Right ventricle myocardium inferior (tissue), 1 donor: ENCODE results near the gene ATP10A. TPM values are rescaled to one million over a fixed set of nuclear protein-coding genes. Genes with fewer than 3 reads are reported as not detected.

ENCODE experiments used
- ATAC-seq: fragments of 200-7000 bp; cut with Tn5 transposase; one replicate; pipeline ENCODE4 v1.9.1; 2020; ENCODE audit warnings: mild to moderate bottlenecking, moderate library complexity
- DNase-seq: peaks from one replicate; pipeline ENCODE4 v3.0.0; 2021; ENCODE audit errors: missing footprints
- intact Hi-C: fragments of 100-400 bp; cut with DNase I; formaldehyde crosslinking; loops from one replicate; pipeline ENCODE4 v1.11.0; 2022
- total RNA-seq: library from RNA; stranded (reverse); fragmentation: NEBNext Ultra II Directional; extraction: Animal tissue kit (Norgen Biotek cat#: 25700); gene quantifications from one replicate; pipeline ENCODE4 v1.2.1, GENCODE V29; 2021
- donor health status: DM: no; HTN: yes; CAD: no; lungs with severe emphysema.

Gene ATP10A
- total RNA-seq, 1 donor from 2014 or later = 1.7 TPM

DNA sequence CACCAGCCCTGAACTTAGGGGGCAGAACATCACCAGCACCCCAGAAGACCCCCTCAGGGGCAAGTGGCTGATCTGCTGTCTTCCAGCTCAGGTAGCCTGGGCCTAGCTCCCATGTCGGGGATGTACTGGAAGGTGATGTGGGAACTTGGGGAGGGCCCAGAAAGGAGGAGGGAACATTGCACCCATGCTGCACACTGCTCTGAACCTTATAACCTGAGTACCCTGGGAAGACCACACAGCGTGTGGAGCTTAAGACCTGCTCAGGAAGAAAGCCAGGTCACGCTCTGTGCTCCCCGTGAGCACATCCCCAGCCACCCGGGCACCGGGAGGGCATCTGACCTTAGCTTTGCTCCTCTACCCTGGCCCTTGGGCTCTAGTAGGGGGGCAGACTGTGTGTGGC, 159.4 kb downstream of the ATP10A start:
- DNase-seq (no peak), ATAC-seq (no peak)
- intact Hi-C loops = loop anchor here (10.0 kb wide), 1 partner anchor 59 kb away; no protein-coding TSS in a partner anchor

DNA sequence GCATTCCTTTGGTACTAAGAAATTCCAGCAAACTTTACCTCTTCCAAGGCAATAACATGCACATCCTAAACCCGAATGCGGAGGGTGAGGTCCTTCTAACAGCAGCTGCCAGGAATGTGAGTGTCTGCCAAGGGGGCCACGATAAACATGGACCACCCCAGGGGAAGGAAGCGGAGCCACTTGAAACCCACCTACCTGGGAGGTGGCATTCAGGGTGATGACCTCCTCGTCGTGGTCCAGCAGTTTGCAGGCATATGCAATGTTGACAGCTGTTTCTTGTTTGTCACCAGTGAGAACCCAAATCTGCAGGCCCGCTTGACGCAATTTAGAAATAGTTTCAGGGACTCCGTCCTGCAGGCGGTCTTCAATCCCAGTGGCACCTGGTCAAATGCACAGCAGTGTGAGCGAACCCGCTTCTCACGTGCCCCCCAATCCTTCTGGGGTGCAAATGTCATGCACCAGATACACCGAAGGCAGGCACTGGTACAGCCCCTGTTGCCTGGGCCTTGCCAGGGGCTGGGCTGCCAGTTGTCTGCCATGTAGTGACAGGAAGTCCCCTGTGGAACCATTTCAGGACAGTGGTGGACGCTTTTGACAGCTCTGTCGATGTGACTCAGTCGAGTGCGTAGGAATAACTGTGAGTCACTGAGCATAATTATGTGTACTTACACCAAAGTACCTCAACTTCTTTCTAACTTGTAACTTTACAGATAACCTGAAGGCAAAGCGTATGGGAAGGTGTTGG, 161.2 kb downstream of the ATP10A start:
- DNase-seq (no peak), ATAC-seq (no peak)
- intact Hi-C loops = loop anchor here (10.0 kb wide), 1 partner anchor 57 kb away; no protein-coding TSS in a partner anchor

DNA sequence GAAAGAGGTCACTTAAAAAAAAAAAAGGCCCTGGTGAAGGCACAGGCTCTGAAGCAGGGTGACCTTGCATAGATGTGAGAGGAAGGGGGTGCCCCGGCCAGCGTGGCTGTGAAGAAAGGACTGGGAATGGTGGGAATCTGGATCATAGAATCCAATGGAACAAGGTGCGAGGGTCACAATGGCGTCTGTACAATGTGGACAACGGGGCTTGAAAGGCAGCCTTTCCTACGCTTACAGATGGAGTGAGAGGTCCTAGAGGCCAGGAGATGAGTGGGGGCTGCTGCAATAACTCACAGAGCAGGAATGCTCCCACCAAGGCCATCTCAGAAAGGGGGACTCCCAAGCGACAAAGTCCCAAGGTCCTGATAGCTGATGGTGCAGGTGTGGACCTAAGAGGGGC, 162.2 kb downstream of the ATP10A start:
- DNase-seq (no peak), ATAC-seq (no peak)
- intact Hi-C loops = loop anchor here (10.0 kb wide), 1 partner anchor 56 kb away; no protein-coding TSS in a partner anchor

- peak; percentile 59 for ATAC-seq
- intact Hi-C loops = loop anchor here (10.0 kb wide), 1 partner anchor 237 kb away; no protein-coding TSS in a partner anchor
- no peak for DNase-seq
Measured at GRCh38 chr15:25697586-25697985, 165.5 kb downstream of the ATP10A start.

GRCh38 chr15:25695875-25696760, 167.0 kb downstream of the ATP10A start:
- ATAC-seq (no peak), DNase-seq (no peak)
- intact Hi-C loops = loop anchor here (10.0 kb wide), 1 partner anchor 239 kb away; no protein-coding TSS in a partner anchor

GRCh38 chr15:25694823-25695312, 168.3 kb downstream of the ATP10A start:
- intact Hi-C loops = loop anchor here (10.0 kb wide), 1 partner anchor 240 kb away; no protein-coding TSS in a partner anchor
- DNase-seq (peak; percentile 53), ATAC-seq (no peak)

GRCh38 chr15:25694239-25694584, 168.9 kb downstream of the ATP10A start:
- ATAC-seq (peak; percentile 32), DNase-seq (no peak)
- intact Hi-C loops = loop anchor here (10.0 kb wide), 1 partner anchor 241 kb away; no protein-coding TSS in a partner anchor

- DNase-seq = no peak
- intact Hi-C loops = loop anchor here (10.0 kb wide), 1 partner anchor 241 kb away; no protein-coding TSS in a partner anchor
- ATAC-seq = peak; percentile 65
Measured at GRCh38 chr15:25693321-25694238, 169.5 kb downstream of the ATP10A start.

GRCh38 chr15:25691544-25692430, 171.3 kb downstream of the ATP10A start:
- peak; percentile 34 for DNase-seq

GRCh38 chr15:25690673-25691543, 172.2 kb downstream of the ATP10A start:
- ATAC-seq (no peak), DNase-seq (no peak)
- intact Hi-C loops = loop anchor here (10.0 kb wide), 1 partner anchor 244 kb away; no protein-coding TSS in a partner anchor

More at GRCh38 chr15:25691544-25692430, 171.3 kb downstream of the ATP10A start:
- intact Hi-C loops = loop anchor here (1.0 to 10.0 kb wide), 2 partner anchors 183 to 243 kb away; no protein-coding TSS in a partner anchor
- no peak for ATAC-seq

DNA sequence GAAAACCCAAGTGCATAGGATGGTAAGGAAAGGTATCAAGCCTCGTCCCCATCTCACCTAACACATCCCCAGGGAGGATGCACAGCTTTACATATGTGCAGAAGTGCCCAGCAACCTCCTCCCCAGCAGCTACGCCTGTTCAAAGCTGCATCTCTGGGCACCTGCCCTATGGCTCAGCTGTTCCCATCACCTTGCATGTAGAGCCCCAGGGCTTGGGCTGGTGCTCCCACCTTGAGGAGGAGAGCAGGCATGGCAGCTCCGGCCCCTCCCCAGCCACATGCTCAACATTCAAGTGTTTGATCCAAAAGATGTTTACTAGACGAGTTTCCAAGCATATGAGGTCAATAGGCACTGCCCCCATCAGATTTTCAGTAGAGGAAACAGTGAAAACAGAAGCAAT, 173.5 kb downstream of the ATP10A start:
- peak; percentile 30 for DNase-seq
- ATAC-seq = no peak
- intact Hi-C loops = no loop called here

- DNase-seq (peak; percentile 27), ATAC-seq (no peak)
- intact Hi-C loops = no loop called here
Measured at GRCh38 chr15:25688166-25688565, 175.0 kb downstream of the ATP10A start.

GRCh38 chr15:25687689-25688088, 175.4 kb downstream of the ATP10A start:
- ATAC-seq = no peak
- intact Hi-C loops = no loop called here
- DNase-seq = no peak

GRCh38 chr15:25687276-25687675, 175.9 kb downstream of the ATP10A start:
- ATAC-seq (no peak), DNase-seq (no peak)
- intact Hi-C loops = no loop called here

GRCh38 chr15:25686780-25687179, 176.3 kb downstream of the ATP10A start:
- ATAC-seq = no peak
- intact Hi-C loops = no loop called here
- no peak for DNase-seq
